ENCODE measurements around the gene ATP2B1. TPM values are rescaled to one million over a fixed set of nuclear protein-coding genes. Genes with fewer than 3 reads are reported as not detected.
"Not testable (repeated sequence)": the region's sequence is repeated elsewhere in the genome, so short reads cannot be mapped to it uniquely, and the experiment has no call there.

ATP2B1 gene
- total RNA-seq, 1 experiment from 2014 or later, result 11.4 TPM

GRCh38 chr12:89698607-89699006 is 10.0 kb downstream of the ATP2B1 start:
- DNase-seq (ENCODE audit: low read depth), result no peak
- in situ Hi-C loops (cut with HindIII; ENCODE audit: low pct_unique_long_range_greater_than_20kb, low sequenced_read_pairs), result no loop called here

- DNase-seq (ENCODE audit: low read depth); in situ Hi-C loops (cut with HindIII; ENCODE audit: low pct_unique_long_range_greater_than_20kb, low sequenced_read_pairs): not testable (repeated sequence)
Observed at GRCh38 chr12:89697728-89698127, 10.9 kb downstream of the ATP2B1 start.

- in situ Hi-C loops (cut with HindIII; ENCODE audit: low pct_unique_long_range_greater_than_20kb, low sequenced_read_pairs), result no loop called here
- DNase-seq (ENCODE audit: low read depth), result no peak
Observed at GRCh38 chr12:89697296-89697695, 11.3 kb downstream of the ATP2B1 start.

GRCh38 chr12:89695830-89696229 is 12.8 kb downstream of the ATP2B1 start:
- DNase-seq (ENCODE audit: low read depth), result no peak
- in situ Hi-C loops (cut with HindIII; ENCODE audit: low pct_unique_long_range_greater_than_20kb, low sequenced_read_pairs), result no loop called here

- in situ Hi-C loops (cut with HindIII; ENCODE audit: low pct_unique_long_range_greater_than_20kb, low sequenced_read_pairs), result no loop called here
- no peak for DNase-seq (ENCODE audit: low read depth)
Observed at GRCh38 chr12:89695100-89695499, 13.5 kb downstream of the ATP2B1 start.

- in situ Hi-C loops (cut with HindIII; ENCODE audit: low pct_unique_long_range_greater_than_20kb, low sequenced_read_pairs), result no loop called here
- no peak for DNase-seq (ENCODE audit: low read depth)
Observed at GRCh38 chr12:89694542-89694941, 14.1 kb downstream of the ATP2B1 start.

- in situ Hi-C loops (cut with HindIII; ENCODE audit: low pct_unique_long_range_greater_than_20kb, low sequenced_read_pairs), result no loop called here
Observed at GRCh38 chr12:89693639-89694202, 14.9 kb downstream of the ATP2B1 start.

GRCh38 chr12:89692439-89692838 is 16.2 kb downstream of the ATP2B1 start:
- DNase-seq (ENCODE audit: low read depth), result no peak
- in situ Hi-C loops (cut with HindIII; ENCODE audit: low pct_unique_long_range_greater_than_20kb, low sequenced_read_pairs), result no loop called here

More at GRCh38 chr12:89693639-89694202, 14.9 kb downstream of the ATP2B1 start:
- DNase-seq (ENCODE audit: low read depth), result peak; percentile 38

GRCh38 chr12:89691659-89692058 is 17.0 kb downstream of the ATP2B1 start:
- no peak for DNase-seq (ENCODE audit: low read depth)
- in situ Hi-C loops (cut with HindIII; ENCODE audit: low pct_unique_long_range_greater_than_20kb, low sequenced_read_pairs), result no loop called here

- no peak for DNase-seq (ENCODE audit: low read depth)
- in situ Hi-C loops (cut with HindIII; ENCODE audit: low pct_unique_long_range_greater_than_20kb, low sequenced_read_pairs), result no loop called here
Observed at GRCh38 chr12:89690925-89691324, 17.7 kb downstream of the ATP2B1 start.

- DNase-seq (ENCODE audit: low read depth), result no peak
- in situ Hi-C loops (cut with HindIII; ENCODE audit: low pct_unique_long_range_greater_than_20kb, low sequenced_read_pairs), result no loop called here
Observed at GRCh38 chr12:89689306-89689705, 19.3 kb downstream of the ATP2B1 start.

GRCh38 chr12:89686311-89686710 is 22.3 kb downstream of the ATP2B1 start:
- no peak for DNase-seq (ENCODE audit: low read depth)
- in situ Hi-C loops (cut with HindIII; ENCODE audit: low pct_unique_long_range_greater_than_20kb, low sequenced_read_pairs), result no loop called here

- in situ Hi-C loops (cut with HindIII; ENCODE audit: low pct_unique_long_range_greater_than_20kb, low sequenced_read_pairs), result no loop called here
- DNase-seq (ENCODE audit: low read depth), result no peak
Observed at GRCh38 chr12:89685363-89685972, 23.2 kb downstream of the ATP2B1 start.

GRCh38 chr12:89684136-89684535 is 24.5 kb downstream of the ATP2B1 start:
- in situ Hi-C loops (cut with HindIII; ENCODE audit: low pct_unique_long_range_greater_than_20kb, low sequenced_read_pairs), result no loop called here
- no peak for DNase-seq (ENCODE audit: low read depth)

GRCh38 chr12:89682284-89682683 is 26.4 kb downstream of the ATP2B1 start:
- in situ Hi-C loops (cut with HindIII; ENCODE audit: low pct_unique_long_range_greater_than_20kb, low sequenced_read_pairs), result no loop called here
- no peak for DNase-seq (ENCODE audit: low read depth)

- no peak for DNase-seq (ENCODE audit: low read depth)
- in situ Hi-C loops (cut with HindIII; ENCODE audit: low pct_unique_long_range_greater_than_20kb, low sequenced_read_pairs), result no loop called here
Observed at GRCh38 chr12:89680409-89680808, 28.2 kb downstream of the ATP2B1 start.

- in situ Hi-C loops (cut with HindIII; ENCODE audit: low pct_unique_long_range_greater_than_20kb, low sequenced_read_pairs), result no loop called here
Observed at GRCh38 chr12:89679631-89680030, 29.0 kb downstream of the ATP2B1 start.

GRCh38 chr12:89678225-89678624 is 30.4 kb downstream of the ATP2B1 start:
- DNase-seq (ENCODE audit: low read depth), result no peak
- in situ Hi-C loops (cut with HindIII; ENCODE audit: low pct_unique_long_range_greater_than_20kb, low sequenced_read_pairs), result no loop called here

More at GRCh38 chr12:89679631-89680030, 29.0 kb downstream of the ATP2B1 start:
- DNase-seq (ENCODE audit: low read depth), result no peak

GRCh38 chr12:89676930-89677329 is 31.7 kb downstream of the ATP2B1 start:
- in situ Hi-C loops (cut with HindIII; ENCODE audit: low pct_unique_long_range_greater_than_20kb, low sequenced_read_pairs), result no loop called here

GRCh38 chr12:89674326-89674942 is 34.2 kb downstream of the ATP2B1 start:
- DNase-seq (ENCODE audit: low read depth), result no peak
- in situ Hi-C loops (cut with HindIII; ENCODE audit: low pct_unique_long_range_greater_than_20kb, low sequenced_read_pairs), result no loop called here

More at GRCh38 chr12:89676930-89677329, 31.7 kb downstream of the ATP2B1 start:
- no peak for DNase-seq (ENCODE audit: low read depth)
